ENCODE results near the gene CCDC194. TPM values are rescaled to one million over a fixed set of nuclear protein-coding genes. Genes with fewer than 3 reads are reported as not detected.

The CCDC194 gene, protein sequence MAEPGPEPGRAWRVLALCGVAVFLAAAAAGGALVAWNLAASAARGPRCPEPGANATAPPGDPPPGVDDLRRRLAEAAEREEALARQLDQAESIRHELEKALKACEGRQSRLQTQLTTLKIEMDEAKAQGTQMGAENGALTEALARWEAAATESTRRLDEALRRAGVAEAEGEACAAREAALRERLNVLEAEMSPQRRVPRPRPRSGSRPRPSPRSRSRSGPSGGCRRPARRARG
- under 1 TPM in 2 of 3 donors, not detected in 1; 0.53 to 0.54 TPM for total RNA-seq
- long read RNA-seq, donor 1, result 0 reads
- long read RNA-seq, donor 2, result 0 reads

DNA sequence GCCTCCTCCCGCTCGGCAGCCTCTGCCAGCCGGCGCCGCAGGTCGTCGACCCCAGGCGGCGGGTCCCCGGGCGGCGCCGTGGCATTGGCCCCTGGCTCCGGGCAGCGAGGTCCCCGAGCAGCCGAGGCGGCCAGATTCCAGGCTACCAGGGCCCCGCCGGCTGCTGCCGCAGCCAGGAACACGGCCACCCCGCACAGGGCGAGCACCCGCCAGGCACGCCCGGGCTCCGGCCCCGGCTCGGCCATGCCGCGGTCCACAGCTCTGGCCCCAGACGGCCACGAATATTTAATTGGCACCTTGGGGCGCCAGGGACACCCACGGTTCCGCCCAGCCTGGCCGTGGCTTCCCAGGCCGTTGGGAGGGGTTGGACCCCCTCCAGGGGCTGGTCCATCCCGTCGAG lies at the start of gene CCDC194:
TSS of gene CCDC194 (minus strand) at position 283 of the 400 bp plus-strand sequence. CDS start at position 245, 38 bp downstream.
- TF ChIP-seq, protein P1, sequence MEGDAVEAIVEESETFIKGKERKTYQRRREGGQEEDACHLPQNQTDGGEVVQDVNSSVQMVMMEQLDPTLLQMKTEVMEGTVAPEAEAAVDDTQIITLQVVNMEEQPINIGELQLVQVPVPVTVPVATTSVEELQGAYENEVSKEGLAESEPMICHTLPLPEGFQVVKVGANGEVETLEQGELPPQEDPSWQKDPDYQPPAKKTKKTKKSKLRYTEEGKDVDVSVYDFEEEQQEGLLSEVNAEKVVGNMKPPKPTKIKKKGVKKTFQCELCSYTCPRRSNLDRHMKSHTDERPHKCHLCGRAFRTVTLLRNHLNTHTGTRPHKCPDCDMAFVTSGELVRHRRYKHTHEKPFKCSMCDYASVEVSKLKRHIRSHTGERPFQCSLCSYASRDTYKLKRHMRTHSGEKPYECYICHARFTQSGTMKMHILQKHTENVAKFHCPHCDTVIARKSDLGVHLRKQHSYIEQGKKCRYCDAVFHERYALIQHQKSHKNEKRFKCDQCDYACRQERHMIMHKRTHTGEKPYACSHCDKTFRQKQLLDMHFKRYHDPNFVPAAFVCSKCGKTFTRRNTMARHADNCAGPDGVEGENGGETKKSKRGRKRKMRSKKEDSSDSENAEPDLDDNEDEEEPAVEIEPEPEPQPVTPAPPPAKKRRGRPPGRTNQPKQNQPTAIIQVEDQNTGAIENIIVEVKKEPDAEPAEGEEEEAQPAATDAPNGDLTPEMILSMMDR (IDR thresholded peaks at IDR 0.05), result no peak
- Histone ChIP-seq H3K4me3 (no peak within 1 kb of the TSS), H3K36me3 (ENCODE audit: low read depth) (no peaks in the 10 kb centered on the region), H3K9me3 (no peaks in the 10 kb centered on the region), H3K4me1 (ENCODE audit: low read depth) (peaks cover 12% of the 10 kb centered on the region)
- DNase-seq (no peak), ATAC-seq (no peak)
- intact Hi-C loops (cut with DNase I, micrococcal nuclease), result loop anchor here in 1 of 2 donors (10.0 kb wide), 2 partner anchors 71 to 99 kb away; partner anchors contain the start of gene NXNL1

DNA sequence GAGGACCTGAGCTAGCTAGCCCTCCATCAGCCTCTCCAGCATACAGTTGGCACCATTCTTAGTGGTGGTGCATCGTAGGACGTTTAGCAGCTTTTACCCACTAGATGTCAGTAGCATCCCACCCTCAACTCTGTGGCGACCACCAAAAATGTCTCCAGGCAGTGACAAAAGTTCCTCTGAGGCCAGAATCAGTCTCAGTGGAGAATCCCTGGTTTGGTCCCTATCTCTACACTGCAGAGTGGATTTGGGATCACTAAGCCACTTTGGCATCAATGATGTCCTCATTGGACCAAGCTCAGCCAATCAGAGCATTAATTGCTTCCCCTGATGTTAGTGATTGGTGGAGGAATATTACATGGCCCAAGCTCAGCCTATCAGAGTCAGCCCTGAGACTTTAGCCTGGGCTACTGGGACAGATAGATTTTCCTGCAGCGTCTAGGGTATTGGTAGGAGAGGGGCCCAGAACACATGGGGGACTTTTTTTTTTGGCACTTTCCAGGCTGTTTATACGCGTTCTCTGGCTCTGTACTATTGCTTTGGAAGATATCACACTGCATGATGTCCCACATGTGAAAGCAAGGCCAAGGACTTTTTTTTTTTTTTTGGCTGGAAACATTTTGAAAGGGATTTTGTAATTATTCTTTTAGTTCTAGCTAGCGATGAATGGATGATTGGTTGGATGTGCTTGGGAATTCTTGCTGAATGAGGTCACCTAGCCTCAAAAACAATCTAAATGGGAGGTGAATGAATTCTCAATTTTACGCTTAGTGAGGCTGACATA lies 47.4 kb upstream of the CCDC194 start:
- Histone ChIP-seq H3K9me3 (no peaks in the 10 kb centered on the region), H3K36me3 (ENCODE audit: low read depth) (no peaks in the 10 kb centered on the region), H3K4me3 (no peak overlapping the region), H3K4me1 (ENCODE audit: low read depth) (no peaks in the 10 kb centered on the region)
- DNase-seq (no peak), ATAC-seq (peak; percentile 53)
- intact Hi-C loops (cut with DNase I, micrococcal nuclease), result no loop called here
- TF ChIP-seq, protein P1 (IDR thresholded peaks at IDR 0.05), result no peak

DNA sequence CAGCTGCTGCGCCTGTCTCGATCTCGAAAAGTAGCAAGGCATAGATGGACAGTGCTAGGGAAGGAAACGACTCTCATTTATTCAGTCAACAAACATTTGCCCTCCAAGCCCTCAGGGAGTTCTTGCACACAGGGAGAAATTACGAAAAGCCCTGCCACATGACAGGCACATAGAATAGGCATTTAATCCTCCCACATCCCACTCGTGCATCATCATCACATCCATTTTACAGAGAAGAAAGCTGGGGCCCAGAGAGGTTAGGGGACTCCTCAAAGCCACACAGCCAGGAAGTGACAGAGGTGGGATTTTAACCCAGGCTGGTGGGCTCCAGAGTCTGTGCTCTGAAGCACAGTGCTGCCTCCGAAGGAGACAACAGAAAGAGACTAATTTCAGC lies 42.9 kb upstream of the CCDC194 start:
- Histone ChIP-seq H3K4me1 (ENCODE audit: low read depth) (no peaks in the 10 kb centered on the region), H3K36me3 (ENCODE audit: low read depth) (no peaks in the 10 kb centered on the region), H3K4me3 (no peak overlapping the region), H3K9me3 (no peaks in the 10 kb centered on the region)
- TF ChIP-seq, protein P1 (IDR thresholded peaks at IDR 0.05), result no peak
- intact Hi-C loops (cut with DNase I, micrococcal nuclease), result no loop called here
- no peak for DNase-seq
- ATAC-seq, result no peak

DNA sequence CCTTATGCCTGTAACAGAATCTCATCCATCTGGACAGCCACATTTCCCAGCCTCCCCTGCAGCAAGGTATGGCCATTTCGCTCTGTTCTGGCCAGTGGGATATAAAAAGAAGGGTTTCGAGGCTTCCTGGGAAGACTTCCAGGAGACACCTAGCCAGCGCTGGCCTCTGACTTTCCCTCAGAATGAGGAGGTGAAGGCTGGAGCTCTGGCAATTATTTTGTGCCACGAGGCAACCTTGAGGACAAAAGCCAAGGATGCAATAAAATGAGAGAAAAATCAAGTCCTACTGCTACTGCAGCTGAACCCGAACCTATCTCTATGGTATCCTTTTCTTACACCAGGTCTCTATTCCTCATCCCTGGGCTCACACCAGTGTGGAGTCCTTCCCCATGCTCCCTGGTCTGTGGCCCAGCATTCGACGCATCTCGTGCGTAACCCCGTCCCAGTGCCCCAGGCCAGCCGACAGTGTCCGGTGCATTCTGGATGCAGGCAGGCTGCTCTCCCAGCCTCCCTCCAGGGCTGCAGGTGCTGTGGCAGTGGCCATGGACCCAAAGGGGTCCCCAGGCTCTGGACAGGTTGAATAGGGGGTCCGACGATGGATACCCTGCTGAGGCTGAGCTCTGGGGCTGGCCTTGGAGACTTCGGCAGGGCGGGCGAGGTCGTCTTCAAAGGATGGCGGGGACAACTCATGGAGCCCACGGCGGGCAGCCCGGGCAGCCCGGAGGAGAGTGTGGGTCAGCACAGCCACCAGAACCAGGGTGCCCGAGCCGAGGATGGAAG lies 42.3 kb upstream of the CCDC194 start:
- ATAC-seq (no peak), DNase-seq (no peak)
- no peak overlapping the region for H3K4me3 ChIP-seq
- no peaks in the 10 kb centered on the region for H3K4me1 ChIP-seq (ENCODE audit: low read depth)
- no peaks in the 10 kb centered on the region for H3K9me3 ChIP-seq
- TF ChIP-seq, protein P1 (IDR thresholded peaks at IDR 0.05), result no peak
- H3K36me3 ChIP-seq (ENCODE audit: low read depth), result no peaks in the 10 kb centered on the region
- intact Hi-C loops (cut with DNase I, micrococcal nuclease), result no loop called here

DNA sequence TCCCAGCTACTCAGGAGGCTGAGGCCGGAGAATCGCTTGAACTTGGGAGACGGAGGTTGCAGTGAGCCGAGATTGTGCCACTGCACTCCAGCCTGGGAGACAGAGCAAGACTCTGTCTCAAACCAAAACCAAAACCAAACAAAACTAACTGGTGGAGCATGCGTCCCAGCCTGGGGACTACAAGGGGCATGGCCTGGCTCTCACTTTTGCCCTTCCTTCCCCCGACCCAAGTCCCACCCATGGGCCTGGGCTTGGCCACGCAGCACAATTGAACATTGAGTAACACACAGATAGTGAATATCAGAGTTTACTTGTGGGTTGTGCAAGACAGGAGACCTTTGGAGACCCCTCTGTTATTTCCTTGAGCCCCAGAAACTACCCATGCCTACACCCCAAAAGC lies 41.2 kb upstream of the CCDC194 start:
- DNase-seq (no peak), ATAC-seq (no peak)
- intact Hi-C loops (cut with DNase I, micrococcal nuclease), result no loop called here
- no peaks in the 10 kb centered on the region for H3K36me3 ChIP-seq (ENCODE audit: low read depth)
- H3K4me1 ChIP-seq (ENCODE audit: low read depth), result no peaks in the 10 kb centered on the region
- H3K9me3 ChIP-seq, result no peaks in the 10 kb centered on the region
- no peak overlapping the region for H3K4me3 ChIP-seq
- TF ChIP-seq, protein P1 (IDR thresholded peaks at IDR 0.05), result no peak

Data from mucosa of descending colon (tissue), 3 donors.